Left lung (tissue), 10 donors: ENCODE measurements around the gene FDCSP. TPM values are rescaled to one million over a fixed set of nuclear protein-coding genes. Genes with fewer than 3 reads are reported as not detected.
A peak's percentile ranks its signal among the peaks of the same experiment; 100 is the strongest.
"Not testable (repeated sequence)": the region's sequence is repeated elsewhere in the genome, so short reads cannot be mapped to it uniquely, and the experiment has no call there.

Experiments
- ATAC-seq: fragments of 200-7000 bp; cut with Tn5 transposase; one replicate; pipeline ENCODE4 v1.9.1; 2020; ENCODE audit warnings: moderate library complexity
- DNase-seq, 4 donors: peaks; one replicate each; pipeline ENCODE4 v3.0.0-alpha.2; 2013 to 2020
- H3K27ac ChIP-seq, 2 donors: fragments of 200-600 bp; sonication (generic) in 1 of 2; one replicate each; pipeline versions ENCODE4 v1.5.0 to v1.8.0; 2020 to 2021
- H3K27me3 ChIP-seq, 2 donors: fragments of 200-600 bp; sonication (generic) in 1 of 2; one replicate each; pipeline versions ENCODE4 v1.5.0 to v1.8.0; 2020 to 2021
- H3K36me3 ChIP-seq, 2 donors: fragments of 200-600 bp; sonication (generic) in 1 of 2; one replicate each; pipeline versions ENCODE4 v1.5.0 to v1.8.0; 2020 to 2021
- H3K4me1 ChIP-seq, 2 donors: fragments of 200-600 bp; one replicate each; pipeline ENCODE4 v1.8.0; 2021
- H3K4me3 ChIP-seq, 2 donors: fragments of 200-600 bp; sonication (generic) in 1 of 2; one replicate each; pipeline versions ENCODE4 v1.5.0 to v1.8.0; 2020 to 2021; ENCODE audit warnings: mild to moderate bottlenecking in 1 of 2
- H3K9me3 ChIP-seq, 2 donors: fragments of 200-600 bp; sonication (generic) in 1 of 2; one replicate each; pipeline versions ENCODE4 v1.5.0 to v1.8.0; 2020 to 2021
- CTCF ChIP-seq, 2 donors: fragments of 200-600 bp; sonication (generic) in 1 of 2; IDR thresholded peaks; one replicate each; pipeline versions ENCODE4 v1.5.0 to v1.8.0; 2021; ENCODE audit warnings: antibody characterized with exemption in 2 of 2
- intact Hi-C, 2 donors: fragments of 100-400 bp; cut with DNase I; formaldehyde crosslinking; loops; one replicate each; pipeline versions ENCODE4 v1.11.2 to v1.14.2; 2022
- polyA plus RNA-seq, 6 donors: library from polyadenylated mRNA; unstranded; fragments of 120-200 nt; gene quantifications; one replicate each; pipeline ENCODE4 v1.2.1, GENCODE V29; 2013; ENCODE audit not compliant: insufficient read length in 6 of 6
- total RNA-seq, 2 donors: library from RNA; stranded (reverse); fragmentation: NEBNext Ultra II Directional; extraction: Animal tissue kit (Norgen Biotek cat#: 25700); gene quantifications; one replicate each; pipeline ENCODE4 v1.2.1, GENCODE V29; 2021
- donor health status: DM: no; HTN: yes; CAD: no.
- donor health status: DM: no; HTN: no; CAD: no.

The FDCSP gene
- total and polyA plus RNA-seq, 8 donors, result not detected

GRCh38 chr4:70203601-70204000 lies 22.3 kb upstream of the FDCSP start:
- DNase-seq, result no peak
- H3K27me3 ChIP-seq, result no peaks in the 10 kb centered on the region
- intact Hi-C loops, result no loop called here

GRCh38 chr4:70212752-70213151 lies 13.2 kb upstream of the FDCSP start:
- H3K9me3 ChIP-seq, intact Hi-C loops, ATAC-seq, H3K4me3 ChIP-seq, H3K4me1 ChIP-seq, H3K36me3 ChIP-seq, H3K27me3 ChIP-seq, H3K27ac ChIP-seq: not testable (repeated sequence)
- peak in 2 of 4 donors; percentile 30 to 31 for DNase-seq

More at GRCh38 chr4:70203601-70204000, 22.3 kb upstream of the FDCSP start:
- peak; percentile 40 for ATAC-seq
- Histone ChIP-seq H3K36me3 (no peaks in the 10 kb centered on the region), H3K4me1 (no peaks in the 10 kb centered on the region), H3K4me3 (no peak overlapping the region), H3K27ac (no peak overlapping the region), H3K9me3 (no peaks in the 10 kb centered on the region)
- no peak for TF ChIP-seq CTCF (IDR thresholded peaks at IDR 0.05)

- H3K36me3 ChIP-seq, H3K9me3 ChIP-seq, intact Hi-C loops, DNase-seq, H3K27me3 ChIP-seq, H3K4me3 ChIP-seq, H3K27ac ChIP-seq, ATAC-seq, H3K4me1 ChIP-seq: not testable (repeated sequence)
These were observed 9.8 kb upstream of the FDCSP start for GRCh38 chr4:70216109-70216508.

GRCh38 chr4:70216550-70216949 lies 9.4 kb upstream of the FDCSP start:
- H3K9me3 ChIP-seq, H3K36me3 ChIP-seq, H3K27ac ChIP-seq, H3K27me3 ChIP-seq, intact Hi-C loops, H3K4me3 ChIP-seq, H3K4me1 ChIP-seq, DNase-seq, ATAC-seq: not testable (repeated sequence)

GRCh38 chr4:70221389-70221788 lies 4.5 kb upstream of the FDCSP start:
- H3K9me3 ChIP-seq, H3K4me3 ChIP-seq, H3K4me1 ChIP-seq, intact Hi-C loops, H3K27ac ChIP-seq, H3K36me3 ChIP-seq, ATAC-seq, H3K27me3 ChIP-seq, DNase-seq: not testable (repeated sequence)

- H3K36me3 ChIP-seq, DNase-seq, H3K4me1 ChIP-seq, H3K27me3 ChIP-seq, intact Hi-C loops, H3K9me3 ChIP-seq, H3K27ac ChIP-seq, H3K4me3 ChIP-seq, ATAC-seq: not testable (repeated sequence)
These were observed 4.1 kb upstream of the FDCSP start for GRCh38 chr4:70221818-70222217.

GRCh38 chr4:70236125-70236524 lies 10.2 kb downstream of the FDCSP start:
- ATAC-seq (no peak), DNase-seq (no peak)
- intact Hi-C loops, result no loop called here
- Histone ChIP-seq H3K36me3 (no peaks in the 10 kb centered on the region), H3K9me3 (no peaks in the 10 kb centered on the region), H3K27ac (no peak overlapping the region), H3K27me3 (no peaks in the 10 kb centered on the region), H3K4me3 (no peak overlapping the region), H3K4me1 (no peaks in the 10 kb centered on the region)
- TF ChIP-seq CTCF (IDR thresholded peaks at IDR 0.05), result no peak

- H3K9me3 ChIP-seq, result no peaks in the 10 kb centered on the region
- H3K4me3 ChIP-seq, result no peak overlapping the region
- no peaks in the 10 kb centered on the region for H3K4me1 ChIP-seq
- DNase-seq (peak in 2 of 4 donors; percentile 6 to 19), ATAC-seq (no peak)
- TF ChIP-seq CTCF (IDR thresholded peaks at IDR 0.05), result no peak
- intact Hi-C loops, result no loop called here
- H3K36me3 ChIP-seq, result no peaks in the 10 kb centered on the region
- H3K27me3 ChIP-seq, result no peaks in the 10 kb centered on the region
- no peak overlapping the region for H3K27ac ChIP-seq
These were observed 13.4 kb downstream of the FDCSP start for GRCh38 chr4:70239131-70239883.
